Ishikawa (cell line): Measurements from ENCODE around the gene STRADA.
A peak's percentile ranks its signal among the peaks of the same experiment; 100 is the strongest.

ENCODE experiments used
- MAX ChIP-seq: IDR thresholded peaks from 2 replicates; pipeline ENCODE4 v1.6.1; 2012
- YY1 ChIP-seq: IDR thresholded peaks from 2 replicates; pipeline ENCODE4 v1.6.1; 2012; ENCODE audit warnings: low read depth

GRCh38 chr17:63699638-63700527, 41.7 kb downstream of the STRADA start, which contains the start of gene LIMD2:
- TF ChIP-seq YY1 (no peak), MAX (0 out of 2 replicates have a peak, but pooled peaks have one; percentile 22)
